PFSK-1 (cell line): Measurements from ENCODE around the gene TYRP1.

Experiments used
- POLR2AphosphoS5 ChIP-seq: IDR thresholded peaks from 2 replicates; pipeline ENCODE4 v1.6.1; 2012; ENCODE audit warnings: low read depth, mild to moderate bottlenecking, control low read depth, low read length, moderate library complexity
- TAF1 ChIP-seq: IDR thresholded peaks from 2 replicates; pipeline ENCODE4 v1.6.1; 2012; ENCODE audit warnings: low read length, control low read depth, borderline replicate concordance; ENCODE audit not compliant: insufficient read depth
- TF ChIP-seq, protein P1 (sequence below), 2 experiments: IDR thresholded peaks; 2 replicates each; pipeline versions ENCODE4 v1.6.1 to v1.8.0; 2011 to 2012; ENCODE audit warnings: low read depth in 2 of 2, low read length in 2 of 2, control low read depth in 1 of 2, inconsistent platforms in 1 of 2, mild to moderate bottlenecking in 1 of 2, moderate library complexity in 1 of 2; ENCODE audit not compliant: insufficient read depth in 1 of 2

DNA sequence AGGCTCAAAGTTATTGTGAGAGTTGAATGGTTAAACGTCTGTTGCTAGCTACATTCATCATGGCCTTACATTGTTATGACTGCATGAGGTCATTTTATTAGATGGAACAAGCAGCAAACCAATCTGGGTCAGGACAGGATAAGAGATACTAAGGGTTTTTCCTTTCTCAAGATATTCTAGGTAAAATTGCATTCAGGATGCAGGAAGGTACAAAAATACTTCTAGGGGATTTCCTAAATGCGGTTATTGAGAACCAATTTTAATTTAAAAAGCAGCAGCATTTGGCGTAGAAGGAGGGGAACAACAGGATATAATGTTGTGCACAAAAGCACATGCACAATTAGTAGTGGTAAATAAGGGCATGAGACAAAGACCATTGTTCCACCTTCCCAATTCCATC, 42.5 kb downstream of the TYRP1 start:
- TF ChIP-seq POLR2AphosphoS5 (no peak), TAF1 (no peak)
- TF ChIP-seq, protein P1, sequence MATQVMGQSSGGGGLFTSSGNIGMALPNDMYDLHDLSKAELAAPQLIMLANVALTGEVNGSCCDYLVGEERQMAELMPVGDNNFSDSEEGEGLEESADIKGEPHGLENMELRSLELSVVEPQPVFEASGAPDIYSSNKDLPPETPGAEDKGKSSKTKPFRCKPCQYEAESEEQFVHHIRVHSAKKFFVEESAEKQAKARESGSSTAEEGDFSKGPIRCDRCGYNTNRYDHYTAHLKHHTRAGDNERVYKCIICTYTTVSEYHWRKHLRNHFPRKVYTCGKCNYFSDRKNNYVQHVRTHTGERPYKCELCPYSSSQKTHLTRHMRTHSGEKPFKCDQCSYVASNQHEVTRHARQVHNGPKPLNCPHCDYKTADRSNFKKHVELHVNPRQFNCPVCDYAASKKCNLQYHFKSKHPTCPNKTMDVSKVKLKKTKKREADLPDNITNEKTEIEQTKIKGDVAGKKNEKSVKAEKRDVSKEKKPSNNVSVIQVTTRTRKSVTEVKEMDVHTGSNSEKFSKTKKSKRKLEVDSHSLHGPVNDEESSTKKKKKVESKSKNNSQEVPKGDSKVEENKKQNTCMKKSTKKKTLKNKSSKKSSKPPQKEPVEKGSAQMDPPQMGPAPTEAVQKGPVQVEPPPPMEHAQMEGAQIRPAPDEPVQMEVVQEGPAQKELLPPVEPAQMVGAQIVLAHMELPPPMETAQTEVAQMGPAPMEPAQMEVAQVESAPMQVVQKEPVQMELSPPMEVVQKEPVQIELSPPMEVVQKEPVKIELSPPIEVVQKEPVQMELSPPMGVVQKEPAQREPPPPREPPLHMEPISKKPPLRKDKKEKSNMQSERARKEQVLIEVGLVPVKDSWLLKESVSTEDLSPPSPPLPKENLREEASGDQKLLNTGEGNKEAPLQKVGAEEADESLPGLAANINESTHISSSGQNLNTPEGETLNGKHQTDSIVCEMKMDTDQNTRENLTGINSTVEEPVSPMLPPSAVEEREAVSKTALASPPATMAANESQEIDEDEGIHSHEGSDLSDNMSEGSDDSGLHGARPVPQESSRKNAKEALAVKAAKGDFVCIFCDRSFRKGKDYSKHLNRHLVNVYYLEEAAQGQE (IDR thresholded peaks at IDR 0.05; ENCODE audit: insufficient read depth in 1 of 2, low read depth in 2 of 2, low read length in 2 of 2): no peak
